ENCODE data around the gene CYB5R4. TPM values are rescaled to one million over a fixed set of nuclear protein-coding genes. Genes with fewer than 3 reads are reported as not detected.

The CYB5R4 gene
- total and polyA plus RNA-seq, 10 donors = 10.0 to 50.7 (median 25.8) TPM

DNA sequence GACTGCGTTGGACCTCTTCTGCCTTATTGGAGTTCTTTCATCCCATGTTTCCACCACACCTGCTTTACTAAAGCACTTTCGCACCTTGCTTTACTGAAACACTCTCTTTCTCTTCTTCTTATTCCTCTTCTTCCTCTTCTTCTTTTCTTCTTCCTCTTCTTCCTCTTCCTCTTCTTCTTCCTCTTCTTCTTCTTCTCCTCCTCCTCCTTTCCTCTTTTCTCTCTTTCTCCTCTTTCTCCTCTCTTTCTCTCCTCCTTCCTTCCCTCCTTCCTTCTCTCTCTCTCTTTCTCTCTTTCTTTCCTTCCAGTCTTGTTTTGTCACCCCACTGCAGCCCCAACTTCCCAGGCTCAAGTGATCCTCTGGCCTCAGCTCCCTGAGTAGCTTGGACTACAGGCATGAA, 10.4 kb upstream of the CYB5R4 start:
- peaks cover 0 to 18% (median 14%) of the 10 kb centered on the region in 6 donors for H3K4me1 ChIP-seq
- intact Hi-C loops (cut with DNase I; ENCODE audit: low total_unique reads) = no loop called here
- no peaks in the 10 kb centered on the region for H3K9me3 ChIP-seq
- H3K36me3 ChIP-seq = no peaks in the 10 kb centered on the region
- WGBS, 5 donors = 78 to 87% (median 83%) methylated on average over 2 of the region's 2 CpGs
- H3K27me3 ChIP-seq (replicated peaks in 1 of 7) = peaks cover 0 to 53% (median 31%) of the 10 kb centered on the region in 7 donors
- TF ChIP-seq POLR2AphosphoS5 (IDR thresholded peaks at IDR 0.05) = no peak
- no peak for TF ChIP-seq POLR2A (IDR thresholded peaks at IDR 0.05)
- TF ChIP-seq, protein P1, sequence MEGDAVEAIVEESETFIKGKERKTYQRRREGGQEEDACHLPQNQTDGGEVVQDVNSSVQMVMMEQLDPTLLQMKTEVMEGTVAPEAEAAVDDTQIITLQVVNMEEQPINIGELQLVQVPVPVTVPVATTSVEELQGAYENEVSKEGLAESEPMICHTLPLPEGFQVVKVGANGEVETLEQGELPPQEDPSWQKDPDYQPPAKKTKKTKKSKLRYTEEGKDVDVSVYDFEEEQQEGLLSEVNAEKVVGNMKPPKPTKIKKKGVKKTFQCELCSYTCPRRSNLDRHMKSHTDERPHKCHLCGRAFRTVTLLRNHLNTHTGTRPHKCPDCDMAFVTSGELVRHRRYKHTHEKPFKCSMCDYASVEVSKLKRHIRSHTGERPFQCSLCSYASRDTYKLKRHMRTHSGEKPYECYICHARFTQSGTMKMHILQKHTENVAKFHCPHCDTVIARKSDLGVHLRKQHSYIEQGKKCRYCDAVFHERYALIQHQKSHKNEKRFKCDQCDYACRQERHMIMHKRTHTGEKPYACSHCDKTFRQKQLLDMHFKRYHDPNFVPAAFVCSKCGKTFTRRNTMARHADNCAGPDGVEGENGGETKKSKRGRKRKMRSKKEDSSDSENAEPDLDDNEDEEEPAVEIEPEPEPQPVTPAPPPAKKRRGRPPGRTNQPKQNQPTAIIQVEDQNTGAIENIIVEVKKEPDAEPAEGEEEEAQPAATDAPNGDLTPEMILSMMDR (IDR thresholded peaks at IDR 0.05 in 8 of 11, conservative IDR thresholded peaks at IDR 0.05 in 3 of 11) = no peak
- no peak overlapping the region for H3K27ac ChIP-seq
- H3K4me3 ChIP-seq = no peak overlapping the region
- DNase-seq = no peak

GRCh38 chr6:83849610-83850009, 9.9 kb upstream of the CYB5R4 start:
- Histone ChIP-seq H3K4me3 (no peak overlapping the region), H3K27ac (no peak overlapping the region), H3K9me3 (no peaks in the 10 kb centered on the region), H3K36me3 (no peaks in the 10 kb centered on the region), H3K27me3 (replicated peaks in 1 of 7) (peaks cover 0 to 57% (median 35%) of the 10 kb centered on the region in 7 donors), H3K4me1 (peaks cover 0 to 19% (median 15%) of the 10 kb centered on the region in 6 donors)
- 77 to 80% (median 79%) methylated on average over 3 of the region's 3 CpGs for WGBS, 5 donors
- intact Hi-C loops (cut with DNase I; ENCODE audit: low total_unique reads) = no loop called here
- TF ChIP-seq POLR2AphosphoS5 (IDR thresholded peaks at IDR 0.05) (no peak), POLR2A (IDR thresholded peaks at IDR 0.05) (no peak)
- TF ChIP-seq, protein P1 (IDR thresholded peaks at IDR 0.05 in 8 of 11, conservative IDR thresholded peaks at IDR 0.05 in 3 of 11) = no peak
- DNase-seq = no peak

GRCh38 chr6:83852528-83853177, 6.8 kb upstream of the CYB5R4 start:
- Histone ChIP-seq H3K27me3 (replicated peaks in 1 of 7) (peaks cover 0 to 71% (median 40%) of the 10 kb centered on the region in 7 donors), H3K36me3 (no peaks in the 10 kb centered on the region), H3K4me1 (peaks cover 0 to 19% (median 15%) of the 10 kb centered on the region in 6 donors), H3K9me3 (no peaks in the 10 kb centered on the region), H3K4me3 (peak overlapping the region; percentile 19 to 69 (median 44)), H3K27ac (no peak overlapping the region)
- DNase-seq = no peak
- intact Hi-C loops (cut with DNase I; ENCODE audit: low total_unique reads) = no loop called here
- WGBS, 5 donors = 13 to 28% (median 18%) methylated on average over 9 to 16 of the region's 16 CpGs
- TF ChIP-seq POLR2A (IDR thresholded peaks at IDR 0.05) = no peak
- TF ChIP-seq POLR2AphosphoS5 (IDR thresholded peaks at IDR 0.05) = no peak
- TF ChIP-seq, protein P1 (IDR thresholded peaks at IDR 0.05 in 8 of 11, conservative IDR thresholded peaks at IDR 0.05 in 3 of 11) = no peak

GRCh38 chr6:83853178-83854000, 6.1 kb upstream of the CYB5R4 start, which contains the start of gene RIPPLY2:
Gene RIPPLY2, plus strand, starts transcription at chr6:83853360. Its CDS starts 57 bp downstream, at chr6:83853417.
- intact Hi-C loops (cut with DNase I; ENCODE audit: low total_unique reads) = no loop called here
- Histone ChIP-seq H3K36me3 (no peaks in the 10 kb centered on the region), H3K4me1 (peaks cover 0 to 20% (median 15%) of the 10 kb centered on the region in 6 donors), H3K27ac (no peak within 1 kb of the TSS), H3K27me3 (replicated peaks in 1 of 7) (peaks cover 0 to 69% (median 40%) of the 10 kb centered on the region in 7 donors), H3K4me3 (peak within 1 kb of the TSS; percentile 19 to 69 (median 44)), H3K9me3 (no peaks in the 10 kb centered on the region)
- DNase-seq = peak; percentile 71
- TF ChIP-seq POLR2AphosphoS5 (IDR thresholded peaks at IDR 0.05) (no peak), POLR2A (IDR thresholded peaks at IDR 0.05) (no peak)
- TF ChIP-seq, protein P1 (IDR thresholded peaks at IDR 0.05 in 8 of 11, conservative IDR thresholded peaks at IDR 0.05 in 3 of 11) = no peak
- 1 to 5% (median 2%) methylated on average over 29 to 81 of the region's 81 CpGs for WGBS, 5 donors
